Fibroblast of skin of right biceps (primary cell): ENCODE results near the gene NKAIN2.
"Not testable (repeated sequence)": the region's sequence is repeated elsewhere in the genome, so short reads cannot be mapped to it uniquely, and the experiment has no call there.

Experiments
- DNase-seq: peaks from one replicate; pipeline ENCODE4 v3.0.0-alpha.2; 2013

The NKAIN2 gene

GRCh38 chr6:124123617-124124209 lies 320.0 kb downstream of the NKAIN2 start:
- DNase-seq: no peak

- DNase-seq: peak; percentile 46
Measured at GRCh38 chr6:124131259-124131658, 327.6 kb downstream of the NKAIN2 start.

- no peak for DNase-seq
Measured at GRCh38 chr6:124131779-124132178, 328.1 kb downstream of the NKAIN2 start.

- no peak for DNase-seq
Measured at GRCh38 chr6:124132256-124132655, 328.6 kb downstream of the NKAIN2 start.

GRCh38 chr6:124142852-124143251 lies 339.2 kb downstream of the NKAIN2 start:
- DNase-seq: no peak

- DNase-seq: no peak
Measured at GRCh38 chr6:124143435-124143834, 339.8 kb downstream of the NKAIN2 start.

- no peak for DNase-seq
Measured at GRCh38 chr6:124147621-124148020, 344.0 kb downstream of the NKAIN2 start.

- no peak for DNase-seq
Measured at GRCh38 chr6:124148236-124148957, 344.7 kb downstream of the NKAIN2 start.

GRCh38 chr6:124149646-124150045 lies 346.0 kb downstream of the NKAIN2 start:
- no peak for DNase-seq

- DNase-seq: no peak
Measured at GRCh38 chr6:124158024-124158423, 354.4 kb downstream of the NKAIN2 start.

- no peak for DNase-seq
Measured at GRCh38 chr6:124163676-124164075, 360.0 kb downstream of the NKAIN2 start.

- DNase-seq: no peak
Measured at GRCh38 chr6:124164343-124164742, 360.7 kb downstream of the NKAIN2 start.

- DNase-seq: not testable (repeated sequence)
Measured at GRCh38 chr6:124167249-124167648, 363.6 kb downstream of the NKAIN2 start.

- DNase-seq: no peak
Measured at GRCh38 chr6:124190256-124190655, 386.6 kb downstream of the NKAIN2 start.

GRCh38 chr6:124193132-124193531 lies 389.5 kb downstream of the NKAIN2 start:
- DNase-seq: no peak

GRCh38 chr6:124197148-124197547 lies 393.5 kb downstream of the NKAIN2 start:
- DNase-seq: no peak

- no peak for DNase-seq
Measured at GRCh38 chr6:124199286-124199685, 395.6 kb downstream of the NKAIN2 start.

- DNase-seq: no peak
Measured at GRCh38 chr6:124200661-124201060, 397.0 kb downstream of the NKAIN2 start.

- DNase-seq: no peak
Measured at GRCh38 chr6:124203101-124203811, 399.6 kb downstream of the NKAIN2 start.

GRCh38 chr6:124203812-124204167 lies 400.1 kb downstream of the NKAIN2 start:
- no peak for DNase-seq

GRCh38 chr6:124205921-124206320 lies 402.3 kb downstream of the NKAIN2 start:
- no peak for DNase-seq

- peak; percentile 68 for DNase-seq
Measured at GRCh38 chr6:124223611-124224345, 420.1 kb downstream of the NKAIN2 start.

GRCh38 chr6:124226396-124226795 lies 422.7 kb downstream of the NKAIN2 start:
- DNase-seq: peak; percentile 69
